GM08714 (cell line): Measurements from ENCODE around the gene REG3G.

Source experiments
- H3K4me3 ChIP-seq: fragments of 200-500 bp; sonication (Bioruptor generic); 2 replicates; pipeline ENCODE4 v1.5.1; 2014; ENCODE audit warnings: mild to moderate bottlenecking, low read length, inconsistent platforms
- ZNF274 ChIP-seq: IDR thresholded peaks from 2 replicates; pipeline ENCODE4 v1.6.1; 2012; ENCODE audit warnings: mild to moderate bottlenecking, low read depth, low read length

REG3G gene

GRCh38 chr2:79025421-79025820 is at the start of gene REG3G:
Gene REG3G (plus strand): TSS chr2:79025702. CDS start chr2:79026094, 392 bp downstream.
- H3K4me3 ChIP-seq, result no peak within 1 kb of the TSS
- no peak for TF ChIP-seq ZNF274

DNA sequence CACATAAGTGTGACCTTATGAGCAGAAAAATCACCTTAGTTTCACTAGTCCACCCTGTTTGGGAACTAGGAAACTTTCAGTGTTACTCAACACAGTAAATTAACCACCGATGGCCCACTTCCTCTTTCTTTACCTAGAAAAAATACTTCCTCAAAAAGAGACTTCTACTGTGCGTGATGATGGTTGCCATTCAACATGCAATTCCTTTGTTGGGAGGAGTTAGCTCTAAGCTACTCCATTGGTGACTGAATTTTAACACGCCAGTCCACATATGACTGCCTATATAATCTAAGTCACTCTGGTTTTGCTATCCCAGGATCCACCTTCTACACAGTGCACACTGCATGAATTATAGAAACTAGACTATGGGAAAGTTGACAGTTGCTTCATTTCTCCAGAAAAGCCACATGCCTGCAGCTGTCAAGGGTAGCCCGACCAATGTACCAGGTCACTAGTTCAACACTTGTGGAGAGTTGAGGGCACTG is 47.8 kb upstream of the REG3G start:
- no peak for TF ChIP-seq ZNF274
- H3K4me3 ChIP-seq, result no peak overlapping the region

DNA sequence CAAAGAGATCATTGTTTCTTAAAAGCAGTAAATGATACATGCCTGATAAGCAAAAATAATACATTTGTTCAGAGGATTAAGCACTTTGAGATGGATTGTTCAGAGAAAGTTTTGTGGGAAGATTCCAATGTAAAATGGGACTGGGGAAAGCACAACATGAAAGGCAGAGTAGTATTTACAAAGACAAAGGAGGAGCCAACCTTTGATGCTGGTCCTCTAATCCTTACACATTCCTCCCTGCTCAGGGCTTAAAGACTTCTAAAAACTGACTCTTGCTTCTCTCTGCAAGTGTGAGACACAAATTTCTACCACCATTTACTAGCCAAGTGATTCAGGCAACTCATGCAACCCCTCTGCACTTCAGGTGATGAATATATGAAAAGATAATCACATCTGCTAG is 47.2 kb upstream of the REG3G start:
- no peak for TF ChIP-seq ZNF274
- H3K4me3 ChIP-seq, result no peak overlapping the region

- no peak overlapping the region for H3K4me3 ChIP-seq
- no peak for TF ChIP-seq ZNF274
These were observed 45.9 kb upstream of the REG3G start for GRCh38 chr2:78979380-78980151.

- H3K4me3 ChIP-seq, result no peak overlapping the region
- TF ChIP-seq ZNF274, result no peak
These were observed 45.4 kb upstream of the REG3G start for GRCh38 chr2:78980152-78980465.

GRCh38 chr2:78980871-78981270 is 44.6 kb upstream of the REG3G start:
- TF ChIP-seq ZNF274, result no peak
- no peak overlapping the region for H3K4me3 ChIP-seq

DNA sequence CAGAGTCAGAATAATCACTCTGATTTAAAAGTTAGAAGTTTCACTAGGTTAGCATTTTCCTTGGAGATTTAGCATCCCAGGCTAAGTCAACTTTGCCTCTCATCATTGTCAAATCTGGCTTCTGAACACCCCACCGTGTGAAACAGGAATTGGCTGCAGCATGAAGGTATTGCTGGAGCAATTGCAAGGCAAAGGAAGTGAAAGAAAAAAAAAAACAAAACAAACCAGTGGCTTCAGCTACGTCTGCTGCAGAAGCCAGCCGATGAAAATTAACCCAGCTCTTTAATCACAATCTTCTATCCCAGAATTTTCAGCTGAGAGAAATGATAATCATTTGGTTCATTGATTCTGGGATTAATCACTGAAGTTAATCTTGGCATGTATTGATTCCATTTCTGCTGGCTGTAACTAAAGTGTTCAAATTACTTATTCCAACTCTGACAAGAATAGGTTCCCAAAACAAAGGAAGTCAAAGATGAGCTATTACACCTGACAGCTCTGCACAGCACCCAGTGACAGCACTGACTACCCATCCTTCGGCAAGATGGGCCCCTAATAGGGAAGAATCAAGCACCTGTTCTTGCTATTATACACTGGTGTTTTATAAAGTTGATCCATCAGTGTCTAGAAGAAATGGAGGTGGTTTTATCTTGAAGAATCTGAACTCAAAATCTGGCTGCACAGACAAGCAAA is 42.7 kb upstream of the REG3G start:
- no peak for TF ChIP-seq ZNF274
- H3K4me3 ChIP-seq, result no peak overlapping the region

DNA sequence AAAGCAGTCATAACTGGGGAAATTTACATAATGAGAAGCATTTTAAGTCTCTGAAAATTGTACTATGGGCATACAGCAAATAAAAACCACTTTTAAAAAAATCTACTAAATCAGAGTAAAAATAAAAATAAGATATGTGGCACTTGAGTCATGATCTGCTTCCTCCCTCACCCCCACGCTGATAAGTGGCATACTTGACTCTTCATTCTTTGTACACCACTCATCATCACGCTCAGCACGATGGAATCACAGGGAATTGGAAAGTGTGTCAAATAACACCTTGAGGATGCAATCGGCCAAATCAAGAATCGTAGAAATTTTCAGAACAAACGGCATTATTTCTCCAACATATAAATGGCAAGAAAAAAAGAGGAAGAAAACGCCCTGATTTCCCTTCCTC is 41.1 kb upstream of the REG3G start:
- no peak overlapping the region for H3K4me3 ChIP-seq
- no peak for TF ChIP-seq ZNF274

- no peak for TF ChIP-seq ZNF274
- no peak overlapping the region for H3K4me3 ChIP-seq
These were observed 39.9 kb upstream of the REG3G start for GRCh38 chr2:78985558-78985957.

- no peak for TF ChIP-seq ZNF274
- H3K4me3 ChIP-seq, result no peak overlapping the region
These were observed 36.5 kb upstream of the REG3G start for GRCh38 chr2:78989051-78989450.

DNA sequence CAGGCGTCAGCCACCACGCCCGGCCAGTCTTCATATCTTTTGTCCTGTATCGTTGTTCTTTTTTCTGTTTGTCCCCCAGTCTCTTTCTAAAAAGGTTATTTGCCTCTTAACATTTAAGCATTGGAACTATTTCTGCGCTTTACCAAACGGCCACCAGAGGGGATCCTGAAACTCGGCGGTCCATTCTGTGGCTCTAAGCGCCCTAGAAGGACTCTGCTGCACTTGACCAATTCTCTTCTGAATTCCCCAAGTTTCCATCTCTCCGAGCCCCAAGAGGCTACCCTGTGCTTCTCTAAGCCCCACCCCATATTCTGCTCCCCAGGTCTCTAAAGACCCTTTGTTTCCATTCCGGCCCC is 33.1 kb upstream of the REG3G start:
- H3K4me3 ChIP-seq, result no peak overlapping the region
- no peak for TF ChIP-seq ZNF274

GRCh38 chr2:78992807-78993517 is 32.5 kb upstream of the REG3G start:
- TF ChIP-seq ZNF274, result no peak
- H3K4me3 ChIP-seq, result no peak overlapping the region

DNA sequence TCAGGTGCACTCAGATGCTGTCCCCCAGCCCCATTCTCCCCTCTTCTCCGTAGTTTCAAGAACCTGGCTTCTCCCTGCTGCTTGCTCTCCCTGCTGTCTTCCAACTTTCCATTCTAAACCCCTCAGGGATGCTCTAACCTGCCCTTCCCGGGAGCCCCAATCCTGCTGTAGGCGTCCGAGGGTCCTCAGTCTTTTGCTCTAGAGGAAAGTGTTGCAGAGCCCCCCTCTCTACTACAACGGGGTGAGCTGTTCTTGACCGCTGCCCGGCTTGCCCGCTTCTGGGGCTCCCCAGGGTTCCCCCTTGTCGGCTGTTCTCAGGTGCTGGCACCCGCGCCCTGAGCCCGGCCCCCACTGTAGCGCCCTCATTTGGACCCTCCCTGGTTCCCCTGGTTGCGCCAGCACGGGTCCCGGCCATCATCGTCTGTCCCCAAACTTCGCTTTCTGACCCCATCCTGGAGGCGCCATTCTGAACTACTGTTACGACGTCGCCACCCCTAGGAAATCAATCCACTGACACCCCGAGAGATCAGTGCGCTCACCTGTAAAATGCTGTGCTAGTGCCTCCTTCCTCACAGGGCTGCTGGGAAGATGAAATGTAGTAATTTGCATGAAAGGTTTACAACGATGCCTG is 31.9 kb upstream of the REG3G start:
- TF ChIP-seq ZNF274, result no peak
- no peak overlapping the region for H3K4me3 ChIP-seq

DNA sequence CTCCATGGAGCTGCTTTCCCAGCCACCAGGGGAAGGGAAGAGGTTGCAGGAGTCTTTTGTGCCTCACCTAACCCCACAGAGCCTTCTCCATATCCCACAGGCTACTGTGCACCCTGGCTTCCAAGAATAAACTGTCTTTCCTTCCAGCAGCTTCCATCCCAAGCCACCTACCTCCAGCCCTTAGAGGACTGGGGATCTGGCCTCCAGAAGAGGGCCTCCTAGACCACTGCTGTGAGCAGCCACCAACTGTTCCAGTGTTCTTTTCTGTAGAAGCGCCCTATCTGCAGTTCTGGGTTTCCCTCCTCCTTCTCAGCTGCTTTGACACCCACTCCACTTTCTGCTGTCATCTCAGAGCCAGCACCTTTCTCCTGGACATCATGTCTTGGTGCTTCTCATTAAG is 30.7 kb upstream of the REG3G start:
- no peak for TF ChIP-seq ZNF274
- no peak overlapping the region for H3K4me3 ChIP-seq
